HepG2 (cell line): ENCODE measurements around the gene DPP6. TPM values are rescaled to one million over a fixed set of nuclear protein-coding genes. Genes with fewer than 3 reads are reported as not detected.

Experiments
- ATF1 ChIP-seq: IDR thresholded peaks from 2 replicates; pipeline ENCODE4 v1.6.1; 2016; ENCODE audit warnings: mild to moderate bottlenecking, control low read depth
- CEBPG ChIP-seq: IDR thresholded peaks from 2 replicates; pipeline ENCODE4 v1.6.1; 2016
- DNMT3B ChIP-seq: conservative IDR thresholded peaks from 2 replicates; pipeline ENCODE4 v1.6.1; 2016; ENCODE audit warnings: missing biosample characterization, control low read depth
- GPN1 ChIP-seq: sonication (generic); formaldehyde crosslinking; IDR thresholded peaks from 2 replicates; pipeline ENCODE4 v1.5.1; 2020; ENCODE audit warnings: missing genetic modification reagents, borderline replicate concordance
- HDAC1 ChIP-seq: sonication (generic); formaldehyde crosslinking; IDR thresholded peaks from 2 replicates; pipeline ENCODE4 v1.5.1; 2020; ENCODE audit warnings: mild to moderate bottlenecking, missing genetic modification reagents
- KDM5B ChIP-seq: sonication (generic); formaldehyde crosslinking; IDR thresholded peaks from 2 replicates; pipeline ENCODE4 v1.4.0; 2020; ENCODE audit warnings: missing genetic modification reagents, mild to moderate bottlenecking, borderline replicate concordance
- KMT2A ChIP-seq: sonication (generic); formaldehyde crosslinking; IDR thresholded peaks from 2 replicates; pipeline ENCODE4 v1.4.0; 2020; ENCODE audit warnings: missing genetic modification reagents
- KMT2B ChIP-seq: IDR thresholded peaks from 2 replicates; pipeline ENCODE4 v1.6.1; 2016; ENCODE audit warnings: missing genetic modification reagents, missing compliant biosample characterization
- POLR2A ChIP-seq, 2 experiments: IDR thresholded peaks; 2 replicates each; pipeline ENCODE4 v1.6.1; 2011; ENCODE audit warnings: low read depth in 2 of 2, low read length in 2 of 2, mild to moderate bottlenecking in 1 of 2, moderate library complexity in 1 of 2; ENCODE audit not compliant: insufficient read depth in 1 of 2
- RFXAP ChIP-seq: sonication (generic); formaldehyde crosslinking; IDR thresholded peaks from 2 replicates; pipeline ENCODE4 v1.4.0; 2020; ENCODE audit warnings: missing genetic modification reagents, borderline replicate concordance
- SAP130 ChIP-seq: IDR thresholded peaks from 2 replicates; pipeline ENCODE4 v1.6.1; 2016; ENCODE audit warnings: low read depth
- SIN3A ChIP-seq: IDR thresholded peaks from 2 replicates; pipeline ENCODE4 v1.6.1; 2011; ENCODE audit warnings: low read depth, mild to moderate bottlenecking, control low read depth, low read length, borderline replicate concordance
- SIX4 ChIP-seq: sonication (generic); formaldehyde crosslinking; IDR thresholded peaks from 2 replicates; pipeline ENCODE4 v1.4.0; 2020; ENCODE audit warnings: missing genetic modification reagents
- YY1 ChIP-seq: IDR thresholded peaks from 2 replicates; pipeline ENCODE4 v1.6.1; 2011; ENCODE audit warnings: low read length, low read depth, moderate library complexity, mild to moderate bottlenecking; ENCODE audit not compliant: insufficient read depth, insufficient replicate concordance
- polyA plus RNA-seq, 8 experiments: library from polyadenylated mRNA; depleted of rRNA in 3 of 8; stranded (reverse) in 7 of 8; unstranded in 1 of 8; fragments of >200 nt; fragmentation: Illumina TruSeq in 4 of 8; extraction: Trizol in 4 of 8; gene quantifications; 2 replicates each; pipeline versions ENCODE4 v1.2.1 to v1.2.3, GENCODE V29; 2011 to 2016; ENCODE audit warnings: low read depth in 4 of 8, missing spikeins in 1 of 8, mixed read lengths in 1 of 8; ENCODE audit not compliant: insufficient read depth in 1 of 8
- total RNA-seq, 5 experiments: library from RNA; depleted of rRNA; stranded (reverse); fragments of >200 nt; fragmentation: Illumina TruSeq; extraction: Trizol; gene quantifications; 2 replicates each; pipeline ENCODE4 v1.2.3, GENCODE V29; 2016; ENCODE audit warnings: low read depth in 1 of 5
- TF ChIP-seq, protein P1 (sequence below): sonication (generic); formaldehyde crosslinking; IDR thresholded peaks from 2 replicates; pipeline ENCODE4 v1.9.0; 2022; ENCODE audit warnings: missing genetic modification reagents, mild to moderate bottlenecking, borderline replicate concordance
- TF ChIP-seq, protein P2 (sequence below): sonication (generic); formaldehyde crosslinking; IDR thresholded peaks from 2 replicates; pipeline ENCODE4 v1.4.0; 2020; ENCODE audit warnings: mild to moderate bottlenecking, missing genetic modification reagents
- TF ChIP-seq, protein P3 (sequence below): sonication (generic); formaldehyde crosslinking; IDR thresholded peaks from 2 replicates; pipeline ENCODE4 v1.4.0; 2020; ENCODE audit warnings: missing genetic modification reagents
- TF ChIP-seq, protein P4 (sequence below), 2 experiments: sonication (generic) in 1 of 2; formaldehyde crosslinking in 1 of 2; IDR thresholded peaks; 2 replicates each; pipeline versions ENCODE4 v1.4.0 to v1.6.1; 2018 to 2020; ENCODE audit warnings: missing genetic modification reagents in 2 of 2, borderline replicate concordance in 1 of 2, low read depth in 1 of 2, mild to moderate bottlenecking in 1 of 2, missing biosample characterization in 1 of 2
- TF ChIP-seq, protein P5 (sequence below): sonication (generic); formaldehyde crosslinking; IDR thresholded peaks from 2 replicates; pipeline ENCODE4 v1.4.0; 2020; ENCODE audit warnings: missing genetic modification reagents

Gene DPP6
- total and polyA plus RNA-seq, 2 of the 13 experiments (the other 11 are each of a cell fraction or from before 2014, with no cell fraction given): not detected

DNA sequence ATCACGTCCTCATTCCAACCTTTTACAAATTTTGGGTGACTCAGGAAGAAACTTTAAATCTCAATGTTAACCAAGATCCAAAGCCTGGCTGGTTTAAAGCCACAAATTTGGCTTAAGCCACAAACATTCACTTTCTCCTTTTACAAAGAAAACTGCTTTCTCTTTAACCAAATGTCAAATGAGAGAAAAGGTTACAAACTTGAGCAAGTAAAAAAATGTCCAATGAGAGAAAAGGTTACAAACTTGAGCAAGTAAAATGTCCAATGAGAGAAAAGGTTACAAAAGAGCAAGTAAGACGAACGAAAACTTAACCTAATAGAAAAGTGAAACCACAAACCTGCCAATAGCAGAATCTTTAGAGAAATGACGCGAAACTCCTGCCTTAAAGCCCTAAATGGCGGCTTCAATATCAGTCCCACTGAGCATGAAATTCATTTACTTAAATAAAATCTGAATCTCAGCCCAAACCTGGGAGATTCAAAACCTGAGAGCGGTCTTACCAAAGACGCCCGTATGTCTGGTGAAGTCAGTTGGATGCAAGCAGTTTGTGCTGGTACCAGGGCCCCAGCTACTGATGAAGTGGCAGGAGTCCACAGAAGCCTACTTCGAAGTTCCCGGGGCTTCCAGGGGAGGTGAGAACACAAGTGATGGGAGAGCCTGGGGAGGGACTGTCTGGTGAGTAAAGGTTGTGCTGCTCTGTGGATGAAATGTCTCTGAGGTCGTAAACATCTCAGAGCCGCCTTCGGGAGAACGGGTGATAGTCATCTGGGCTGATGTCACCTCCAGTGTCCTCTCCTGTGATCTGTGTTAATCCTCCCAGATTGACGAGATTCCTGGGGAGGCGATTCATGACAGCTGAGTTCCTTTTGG, 876.2 kb downstream of the DPP6 start (continued):
- TF ChIP-seq, protein P1, sequence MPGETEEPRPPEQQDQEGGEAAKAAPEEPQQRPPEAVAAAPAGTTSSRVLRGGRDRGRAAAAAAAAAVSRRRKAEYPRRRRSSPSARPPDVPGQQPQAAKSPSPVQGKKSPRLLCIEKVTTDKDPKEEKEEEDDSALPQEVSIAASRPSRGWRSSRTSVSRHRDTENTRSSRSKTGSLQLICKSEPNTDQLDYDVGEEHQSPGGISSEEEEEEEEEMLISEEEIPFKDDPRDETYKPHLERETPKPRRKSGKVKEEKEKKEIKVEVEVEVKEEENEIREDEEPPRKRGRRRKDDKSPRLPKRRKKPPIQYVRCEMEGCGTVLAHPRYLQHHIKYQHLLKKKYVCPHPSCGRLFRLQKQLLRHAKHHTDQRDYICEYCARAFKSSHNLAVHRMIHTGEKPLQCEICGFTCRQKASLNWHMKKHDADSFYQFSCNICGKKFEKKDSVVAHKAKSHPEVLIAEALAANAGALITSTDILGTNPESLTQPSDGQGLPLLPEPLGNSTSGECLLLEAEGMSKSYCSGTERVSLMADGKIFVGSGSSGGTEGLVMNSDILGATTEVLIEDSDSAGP (CRISPR knock-in tag): peak; percentile 50; the same call in 1 of the 2 replicates
- TF ChIP-seq YY1: peak; percentile 48
- TF ChIP-seq, protein P2, sequence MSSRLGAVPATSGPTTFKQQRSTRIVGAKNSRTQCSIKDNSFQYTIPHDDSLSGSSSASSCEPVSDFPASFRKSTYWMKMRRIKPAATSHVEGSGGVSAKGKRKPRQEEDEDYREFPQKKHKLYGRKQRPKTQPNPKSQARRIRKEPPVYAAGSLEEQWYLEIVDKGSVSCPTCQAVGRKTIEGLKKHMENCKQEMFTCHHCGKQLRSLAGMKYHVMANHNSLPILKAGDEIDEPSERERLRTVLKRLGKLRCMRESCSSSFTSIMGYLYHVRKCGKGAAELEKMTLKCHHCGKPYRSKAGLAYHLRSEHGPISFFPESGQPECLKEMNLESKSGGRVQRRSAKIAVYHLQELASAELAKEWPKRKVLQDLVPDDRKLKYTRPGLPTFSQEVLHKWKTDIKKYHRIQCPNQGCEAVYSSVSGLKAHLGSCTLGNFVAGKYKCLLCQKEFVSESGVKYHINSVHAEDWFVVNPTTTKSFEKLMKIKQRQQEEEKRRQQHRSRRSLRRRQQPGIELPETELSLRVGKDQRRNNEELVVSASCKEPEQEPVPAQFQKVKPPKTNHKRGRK (CRISPR knock-in tag): no peak
- TF ChIP-seq DNMT3B (CRISPR knock-in tag): 0 out of 2 replicates have a peak, but pooled peaks have one; percentile 35
- TF ChIP-seq, protein P3, sequence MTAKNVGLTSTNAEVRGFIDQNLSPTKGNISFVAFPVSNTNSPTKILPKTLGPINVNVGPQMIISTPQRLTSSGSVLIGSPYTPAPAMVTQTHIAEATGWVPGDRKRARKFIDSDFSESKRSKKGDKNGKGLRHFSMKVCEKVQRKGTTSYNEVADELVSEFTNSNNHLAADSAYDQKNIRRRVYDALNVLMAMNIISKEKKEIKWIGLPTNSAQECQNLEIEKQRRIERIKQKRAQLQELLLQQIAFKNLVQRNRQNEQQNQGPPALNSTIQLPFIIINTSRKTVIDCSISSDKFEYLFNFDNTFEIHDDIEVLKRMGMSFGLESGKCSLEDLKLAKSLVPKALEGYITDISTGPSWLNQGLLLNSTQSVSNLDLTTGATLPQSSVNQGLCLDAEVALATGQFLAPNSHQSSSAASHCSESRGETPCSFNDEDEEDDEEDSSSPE: 0 out of 2 replicates have a peak, but pooled peaks have one; percentile 26
- TF ChIP-seq HDAC1: peak; percentile 39
- no peak for TF ChIP-seq SIX4 (CRISPR knock-in tag)
- peak; percentile 39; the same call in 1 of the 2 replicates for TF ChIP-seq KMT2B (CRISPR knock-in tag)
- TF ChIP-seq POLR2A (IDR thresholded peaks at IDR 0.05; ENCODE audit: insufficient read depth in 1 of 2, low read depth in 2 of 2, low read length in 2 of 2): peak in 1 of 2 experiments; percentile 23; a peak in 1 of 4 replicates
- TF ChIP-seq ATF1 (CRISPR knock-in tag): peak; percentile 62; the same call in 1 of the 2 replicates
- no peak for TF ChIP-seq KDM5B (CRISPR knock-in tag)
- peak; percentile 60; the same call in 1 of the 2 replicates for TF ChIP-seq KMT2A (CRISPR knock-in tag)
- 0 out of 2 replicates have a peak, but pooled peaks have one; percentile 45 for TF ChIP-seq SIN3A
- peak; percentile 20; the same call in 1 of the 2 replicates for TF ChIP-seq CEBPG (CRISPR knock-in tag)
- peak; percentile 20; the same call in 1 of the 2 replicates for TF ChIP-seq SAP130 (CRISPR knock-in tag)
- no peak for TF ChIP-seq GPN1
- 0 out of 2 replicates have a peak, but pooled peaks have one; percentile 27 for TF ChIP-seq RFXAP
- TF ChIP-seq, protein P4, sequence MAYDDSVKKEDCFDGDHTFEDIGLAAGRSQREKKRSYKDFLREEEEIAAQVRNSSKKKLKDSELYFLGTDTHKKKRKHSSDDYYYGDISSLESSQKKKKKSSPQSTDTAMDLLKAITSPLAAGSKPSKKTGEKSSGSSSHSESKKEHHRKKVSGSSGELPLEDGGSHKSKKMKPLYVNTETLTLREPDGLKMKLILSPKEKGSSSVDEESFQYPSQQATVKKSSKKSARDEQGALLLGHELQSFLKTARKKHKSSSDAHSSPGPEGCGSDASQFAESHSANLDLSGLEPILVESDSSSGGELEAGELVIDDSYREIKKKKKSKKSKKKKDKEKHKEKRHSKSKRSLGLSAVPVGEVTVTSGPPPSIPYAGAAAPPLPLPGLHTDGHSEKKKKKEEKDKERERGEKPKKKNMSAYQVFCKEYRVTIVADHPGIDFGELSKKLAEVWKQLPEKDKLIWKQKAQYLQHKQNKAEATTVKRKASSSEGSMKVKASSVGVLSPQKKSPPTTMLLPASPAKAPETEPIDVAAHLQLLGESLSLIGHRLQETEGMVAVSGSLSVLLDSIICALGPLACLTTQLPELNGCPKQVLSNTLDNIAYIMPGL (CRISPR knock-in tag; IDR thresholded peaks at IDR 0.05; ENCODE audit: borderline replicate concordance in 1 of 2, low read depth in 1 of 2): peak in 1 of 2 experiments; percentile 41; a peak in 1 of 4 replicates
- TF ChIP-seq, protein P5, sequence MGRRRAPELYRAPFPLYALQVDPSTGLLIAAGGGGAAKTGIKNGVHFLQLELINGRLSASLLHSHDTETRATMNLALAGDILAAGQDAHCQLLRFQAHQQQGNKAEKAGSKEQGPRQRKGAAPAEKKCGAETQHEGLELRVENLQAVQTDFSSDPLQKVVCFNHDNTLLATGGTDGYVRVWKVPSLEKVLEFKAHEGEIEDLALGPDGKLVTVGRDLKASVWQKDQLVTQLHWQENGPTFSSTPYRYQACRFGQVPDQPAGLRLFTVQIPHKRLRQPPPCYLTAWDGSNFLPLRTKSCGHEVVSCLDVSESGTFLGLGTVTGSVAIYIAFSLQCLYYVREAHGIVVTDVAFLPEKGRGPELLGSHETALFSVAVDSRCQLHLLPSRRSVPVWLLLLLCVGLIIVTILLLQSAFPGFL (CRISPR knock-in tag): no peak
